HCT116 (cell line): ENCODE results near the gene SRCIN1. TPM values are rescaled to one million over a fixed set of nuclear protein-coding genes. Genes with fewer than 3 reads are reported as not detected.

Experiments used
- ATAC-seq: fragments of 200-7000 bp; cut with Tn5 transposase; 2 replicates; pipeline ENCODE4 v1.9.1; 2020; ENCODE audit warnings: mild to moderate bottlenecking, moderate library complexity
- BruUV-seq: library from RNA; stranded (reverse); fragments of 400-500 nt; replicated peaks from 2 replicates; lab custom pipeline; 2021; lab: Mats Ljungman, UMichigan
- CTCF ChIA-PET: fragments of 300-600 bp; sonication (Branson Sonifier 250); formaldehyde crosslinking; loops from one replicate; lab custom pipeline; 2021; ENCODE audit warnings: antibody characterized with exemption; lab: Charles Lee
- POLR2A ChIA-PET: fragments of 300-600, 350-600 bp; sonication (Branson Sonifier 250); formaldehyde crosslinking; loops from one replicate; lab custom pipeline; 2021; ENCODE audit warnings: antibody characterized with exemption; lab: Charles Lee
- RAD21 ChIA-PET, 2 experiments: fragments of 300-600 bp; sonication (Branson Sonifier 250); formaldehyde crosslinking; loops; one replicate each; lab custom pipeline; 2023; ENCODE audit warnings: low total read pairs in 2 of 2; ENCODE audit not compliant: uncharacterized antibody in 2 of 2, unreplicated experiment in 2 of 2, low non-redundant PET in 1 of 2; lab: Charles Lee
- DNase-seq: peaks from one replicate; pipeline ENCODE4 v3.0.0-alpha.2; 2010; ENCODE audit warnings: low read depth, low spot score
- H2AFZ ChIP-seq: fragments of 200-600 bp; shearing (Covaris generic), sonication (generic); 2 replicates; pipeline ENCODE4 v1.6.1; 2017; ENCODE audit warnings: low read depth, mixed run types, mixed read lengths, antibody characterized with exemption, low read length; ENCODE audit not compliant: poor library complexity, severe bottlenecking
- H3K27ac ChIP-seq: 2 replicates; pipeline ENCODE4 v1.5.1; 2012; ENCODE audit warnings: low read depth, low read length
- H3K27me3 ChIP-seq: fragments of 200-600 bp; sonication (generic); 2 replicates; pipeline ENCODE4 v1.6.1; 2016; ENCODE audit warnings: mixed run types, low read length, mixed read lengths; ENCODE audit not compliant: insufficient read depth
- H3K36me3 ChIP-seq, 2 experiments: fragments of 200-500 bp in 1 of 2; fragments of 200-600 bp in 1 of 2; sonication (Bioruptor generic) in 1 of 2; sonication (generic) in 1 of 2; 2 replicates each; pipeline versions ENCODE4 v1.5.1 to v1.6.1; 2014 to 2016; ENCODE audit warnings: low read length in 2 of 2, inconsistent platforms in 1 of 2, mixed read lengths in 1 of 2, mixed run types in 1 of 2; ENCODE audit not compliant: insufficient read depth in 2 of 2, control insufficient read depth in 1 of 2
- H3K4me1 ChIP-seq, 2 experiments: fragments of 200-600 bp in 1 of 2; sonication (generic) in 1 of 2; 2 replicates each; pipeline versions ENCODE4 v1.5.1 to v1.6.1; 2012 to 2017; ENCODE audit warnings: low read length in 2 of 2, inconsistent platforms in 1 of 2, mild to moderate bottlenecking in 1 of 2, mixed read lengths in 1 of 2, mixed run types in 1 of 2, moderate library complexity in 1 of 2; ENCODE audit not compliant: insufficient read depth in 2 of 2, control insufficient read depth in 1 of 2
- H3K4me2 ChIP-seq: fragments of 200-600 bp; sonication (generic); 2 replicates; pipeline ENCODE4 v1.6.1; 2017; ENCODE audit warnings: mixed run types, low read length, mixed read lengths
- H3K4me3 ChIP-seq, 2 experiments: fragments of 200-600 bp in 1 of 2; sonication (generic) in 1 of 2; replicated peaks in 1 of 2; 2 replicates each; pipeline ENCODE4 v1.5.1; 2011 to 2016; ENCODE audit warnings: low read length in 2 of 2, control low read depth in 1 of 2, low read depth in 1 of 2, mild to moderate bottlenecking in 1 of 2, mixed read lengths in 1 of 2, mixed run types in 1 of 2
- H3K79me2 ChIP-seq: fragments of 200-600 bp; sonication (generic); 2 replicates; pipeline ENCODE4 v1.6.1; 2017; ENCODE audit warnings: mild to moderate bottlenecking, mixed run types, low read length, moderate library complexity, mixed read lengths; ENCODE audit not compliant: insufficient read depth
- H3K9ac ChIP-seq: fragments of 200-600 bp; sonication (generic); 2 replicates; pipeline ENCODE4 v1.6.1; 2016; ENCODE audit warnings: low read length, mixed read lengths
- H3K9me2 ChIP-seq: fragments of 200-600 bp; sonication (generic), shearing (Covaris generic); 2 replicates; pipeline ENCODE4 v1.6.1; 2017; ENCODE audit warnings: mixed run types, mild to moderate bottlenecking, moderate library complexity; ENCODE audit not compliant: insufficient read depth
- H3K9me3 ChIP-seq, 2 experiments: fragments of 200-500 bp in 1 of 2; fragments of 200-600 bp in 1 of 2; sonication (Bioruptor generic) in 1 of 2; sonication (generic) in 1 of 2; 2 replicates each; pipeline ENCODE4 v1.6.1; 2014 to 2017; ENCODE audit warnings: low read length in 2 of 2, mixed read lengths in 2 of 2, inconsistent platforms in 1 of 2, low read depth in 1 of 2, mild to moderate bottlenecking in 1 of 2, mixed run types in 1 of 2, moderate library complexity in 1 of 2; ENCODE audit not compliant: control insufficient read depth in 1 of 2, insufficient read depth in 1 of 2
- H4K20me1 ChIP-seq: fragments of 200-600 bp; sonication (generic), shearing (Covaris generic); 2 replicates; pipeline ENCODE4 v1.6.1; 2017; ENCODE audit warnings: mixed run types, mild to moderate bottlenecking, moderate library complexity; ENCODE audit not compliant: insufficient read depth
- ATF3 ChIP-seq: IDR thresholded peaks from 2 replicates; pipeline ENCODE4 v1.6.1; 2012
- CEBPB ChIP-seq: IDR thresholded peaks from 2 replicates; pipeline ENCODE4 v1.6.1; 2012; ENCODE audit warnings: low read depth
- EGR1 ChIP-seq: IDR thresholded peaks from 2 replicates; pipeline ENCODE4 v1.6.1; 2012; ENCODE audit warnings: low read depth
- ELF1 ChIP-seq: IDR thresholded peaks from 2 replicates; pipeline ENCODE4 v1.6.1; 2012; ENCODE audit warnings: low read depth, borderline replicate concordance
- EZH2 ChIP-seq: fragments of 200-600 bp; sonication (generic); IDR thresholded peaks from 2 replicates; pipeline ENCODE4 v1.6.1; 2017; ENCODE audit warnings: antibody characterized with exemption, mixed run types
- EZH2phosphoT487 ChIP-seq: fragments of 200-600 bp; IDR thresholded peaks from 2 replicates; pipeline ENCODE4 v1.6.1; 2018; ENCODE audit warnings: antibody characterized with exemption, borderline replicate concordance
- FOSL1 ChIP-seq: IDR thresholded peaks from 2 replicates; pipeline ENCODE4 v1.6.1; 2012; ENCODE audit warnings: low read depth
- JUND ChIP-seq: IDR thresholded peaks from 2 replicates; pipeline ENCODE4 v1.6.1; 2012
- MAX ChIP-seq: IDR thresholded peaks from 2 replicates; pipeline ENCODE4 v1.6.1; 2012
- POLR2A ChIP-seq: IDR thresholded peaks from 2 replicates; pipeline ENCODE4 v1.7.0; 2011; ENCODE audit warnings: borderline replicate concordance; ENCODE audit not compliant: insufficient read depth, insufficient read length; ENCODE audit errors: extremely low read depth
- POLR2AphosphoS5 ChIP-seq: IDR thresholded peaks from 2 replicates; pipeline ENCODE4 v1.6.1; 2011; ENCODE audit warnings: mild to moderate bottlenecking, low read depth, low read length, moderate library complexity
- REST ChIP-seq: IDR thresholded peaks from 2 replicates; pipeline ENCODE4 v1.6.1; 2012; ENCODE audit warnings: low read depth
- SP1 ChIP-seq: IDR thresholded peaks from 2 replicates; pipeline ENCODE4 v1.6.1; 2012; ENCODE audit warnings: low read depth
- SRF ChIP-seq: IDR thresholded peaks from 2 replicates; pipeline ENCODE4 v1.6.1; 2012; ENCODE audit warnings: low read depth
- TCF7L2 ChIP-seq: IDR thresholded peaks from 2 replicates; pipeline ENCODE4 v1.7.0; 2011; ENCODE audit warnings: borderline replicate concordance, inconsistent platforms; ENCODE audit not compliant: insufficient read depth, insufficient read length; ENCODE audit errors: extremely low read depth
- ZFX ChIP-seq: fragments of 450-650 bp; IDR thresholded peaks from 2 replicates; pipeline ENCODE4 v1.6.1; 2017
- intact Hi-C: fragments of 100-400 bp; cut with micrococcal nuclease; formaldehyde crosslinking; loops from 2 replicates; pipeline ENCODE4 v1.10.0; 2022
- total RNA-seq: library from RNA; stranded (reverse); gene quantifications from one replicate; pipeline ENCODE4 v1.2.1, GENCODE V29; 2021; ENCODE audit not compliant: unreplicated experiment

Gene SRCIN1
- total RNA-seq, 1 experiment from 2014 or later, result 10.5 TPM

GRCh38 chr17:38602956-38603785 lies 2.6 kb downstream of the SRCIN1 start:
- Histone ChIP-seq H3K27me3 (no peaks in the 10 kb centered on the region), H2AFZ (no peak overlapping the region), H4K20me1 (no peaks in the 10 kb centered on the region), H3K4me2 (no peak overlapping the region), H3K27ac (no peak overlapping the region), H3K9me2 (no peaks in the 10 kb centered on the region), H3K4me3 (no peak overlapping the region), H3K9ac (no peak overlapping the region), H3K9me3 (no peaks in the 10 kb centered on the region), H3K79me2 (no peaks in the 10 kb centered on the region), H3K36me3 (no peaks in the 10 kb centered on the region), H3K4me1 (peaks cover 23 to 47% of the 10 kb centered on the region in 2 experiments)
- ATAC-seq (no peak), DNase-seq (no peak)
- TF ChIP-seq SRF, result no peak
- TF ChIP-seq JUND, result no peak
- TF ChIP-seq ZFX, result no peak
- no peak for TF ChIP-seq CEBPB
- no peak for TF ChIP-seq TCF7L2
- ChIA-PET POLR2A (interaction anchor here (1.3 kb wide), 1 partner anchor 45 kb away, joined by 4 read pairs; no protein-coding TSS in a partner anchor), RAD21 (no interaction called here), CTCF (interaction anchor here (1.0 to 3.1 kb wide), 5 partner anchors 19 to 179 kb away, joined by 3 to 20 read pairs (median 3); no protein-coding TSS in a partner anchor)
- no TSS peak for BruUV-seq
- intact Hi-C loops, result no loop called here

GRCh38 chr17:38602453-38602852 lies 3.3 kb downstream of the SRCIN1 start:
- H3K9me3 ChIP-seq, result no peaks in the 10 kb centered on the region
- ATAC-seq (no peak), DNase-seq (no peak)
- no peak overlapping the region for H3K9ac ChIP-seq
- H4K20me1 ChIP-seq, result no peaks in the 10 kb centered on the region
- H3K36me3 ChIP-seq, result no peaks in the 10 kb centered on the region
- RAD21 ChIA-PET, result no interaction called here
- peak overlapping the region; percentile 65 for H3K4me2 ChIP-seq
- H3K9me2 ChIP-seq, result no peaks in the 10 kb centered on the region
- H3K4me1 ChIP-seq, result peaks cover 23 to 47% of the 10 kb centered on the region in 2 experiments
- BruUV-seq, result no TSS peak
- no peak overlapping the region for H3K27ac ChIP-seq
- intact Hi-C loops, result no loop called here
- no peak overlapping the region for H2AFZ ChIP-seq
- H3K4me3 ChIP-seq, result no peak overlapping the region
- CTCF ChIA-PET, result interaction anchor here (1.3 kb wide), 1 partner anchor 179 kb away, joined by 3 read pairs; no protein-coding TSS in a partner anchor
- no peaks in the 10 kb centered on the region for H3K79me2 ChIP-seq
- no peaks in the 10 kb centered on the region for H3K27me3 ChIP-seq
- POLR2A ChIA-PET, result no interaction called here
- no peak for TF ChIP-seq ELF1
- no peak for TF ChIP-seq TCF7L2
- no peak for TF ChIP-seq REST
- TF ChIP-seq SRF, result no peak
- no peak for TF ChIP-seq POLR2AphosphoS5
- TF ChIP-seq EZH2phosphoT487, result no peak
- no peak for TF ChIP-seq POLR2A
- no peak for TF ChIP-seq ZFX
- TF ChIP-seq ATF3, result no peak
- no peak for TF ChIP-seq EZH2
- TF ChIP-seq FOSL1, result no peak
- no peak for TF ChIP-seq JUND
- no peak for TF ChIP-seq CEBPB
- TF ChIP-seq MAX, result no peak
- TF ChIP-seq EGR1, result no peak
- TF ChIP-seq SP1, result no peak
